Pancreas (tissue), 10 donors: ENCODE results near the gene DRAXIN. TPM values are rescaled to one million over a fixed set of nuclear protein-coding genes. Genes with fewer than 3 reads are reported as not detected.
A peak's percentile ranks its signal among the peaks of the same experiment; 100 is the strongest.

Source experiments
- ATAC-seq, 4 donors: fragments of 200-7000 bp; cut with Tn5 transposase; one replicate each; pipeline versions ENCODE4 v1.8.0 to v1.9.1; 2020; ENCODE audit warnings: mild to moderate bottlenecking in 4 of 4, moderate library complexity in 4 of 4
- DNase-seq, 6 donors: peaks; one replicate each; pipeline ENCODE4 v3.0.0-alpha.2; 2020
- FAIRE-seq: peaks from 2 replicates; lab custom pipeline; 2012; peaks lifted over from hg19 to GRCh38; lab: Jason Lieb, UNC
- H3K27ac ChIP-seq, 4 donors: fragments of 200-600 bp; sonication (generic); 1 replicate in 3 of 4; 2 replicates in 1 of 4; pipeline versions ENCODE4 v1.5.0 to v1.8.0; 2020
- H3K27me3 ChIP-seq, 4 donors: fragments of 200-600 bp; one replicate each; pipeline ENCODE4 v1.8.0; 2021
- H3K36me3 ChIP-seq, 3 donors: fragments of 200-600 bp; sonication (generic) in 1 of 3; one replicate each; pipeline versions ENCODE4 v1.5.0 to v1.8.0; 2020 to 2021
- H3K4me1 ChIP-seq, 3 donors: fragments of 200-600 bp; one replicate each; pipeline ENCODE4 v1.8.0; 2021
- H3K4me3 ChIP-seq, 4 donors: fragments of 200-600 bp; sonication (generic) in 2 of 4; one replicate each; pipeline versions ENCODE4 v1.5.0 to v1.8.0; 2020 to 2021
- H3K9me3 ChIP-seq, 4 donors: fragments of 200-600 bp; one replicate each; pipeline ENCODE4 v1.8.0; 2021
- CTCF ChIP-seq, 4 donors: fragments of 200-600 bp; sonication (generic) in 3 of 4; IDR thresholded peaks; one replicate each; pipeline versions ENCODE4 v1.5.0 to v1.8.0; 2021; ENCODE audit warnings: antibody characterized with exemption in 4 of 4
- WGBS, 2 donors: extraction: QIAGEN DNeasy Blood & Tissue Kit; methylation state at CpG; one replicate each; pipeline ENCODE4 v1.1.7; 2013; 5-methylcytosine and 5-hydroxymethylcytosine counted together
- intact Hi-C, 3 donors: fragments of 100-400 bp; cut with DNase I; formaldehyde crosslinking; loops; one replicate each; pipeline versions ENCODE4 v1.11.1 to v1.14.2; 2022
- polyA plus RNA-seq, 2 donors: library from polyadenylated mRNA; stranded (reverse); fragments of 200-250 nt; gene quantifications; one replicate each; pipeline ENCODE4 v1.2.3, GENCODE V29; 2013
- total RNA-seq, 6 donors: library from RNA; stranded (reverse); fragmentation: NEBNext Ultra II Directional in 4 of 6; extraction: Animal tissue kit (Norgen Biotek cat#: 25700) in 4 of 6; gene quantifications; one replicate each; pipeline versions ENCODE4 v1.2.1 to v1.2.4, GENCODE V29; 2021 to 2023
- donor health status: healthy with polysubstance abuse.
- donor health status: DM: no; HTN: no; CAD: no; lungs with moderate emphysema.
- donor health status: DM: no; HTN: no; CAD: no.
- donor health status: control.
- donor health status: control.
- donor health status: Bipolar disorder and iron deficiency.
- donor health status: DM: yes; HTN: yes; CAD: no.
- donor health status: DM: no; HTN: no; CAD: no.
- donor health status: DM: no; HTN: no; CAD: no.
- donor health status: DM: yes; HTN: yes; CAD: no.

Gene DRAXIN
- total and polyA plus RNA-seq, 8 donors: under 0.01 to 0.09 (median 0.03) TPM; not detected in 1

GRCh38 chr1:11645270-11645669, 46.2 kb upstream of the DRAXIN start:
- Histone ChIP-seq H3K36me3 (no peaks in the 10 kb centered on the region), H3K4me1 (peaks cover 5 to 17% (median 6%) of the 10 kb centered on the region in 3 donors), H3K27me3 (no peaks in the 10 kb centered on the region), H3K9me3 (no peaks in the 10 kb centered on the region), H3K27ac (no peak overlapping the region), H3K4me3 (no peak overlapping the region)
- DNase-seq (no peak), ATAC-seq (no peak), FAIRE-seq (no peak)
- no peak for TF ChIP-seq CTCF (IDR thresholded peaks at IDR 0.05)
- WGBS, 2 donors: 95 to 96% methylated on average over 5 of the region's 5 CpGs
- intact Hi-C loops: loop anchor here in 2 of 3 donors (10.0 kb wide), 4 partner anchors 310 to 610 kb away; no protein-coding TSS in a partner anchor

GRCh38 chr1:11645670-11646265, 45.7 kb upstream of the DRAXIN start:
- peaks cover 5 to 17% (median 6%) of the 10 kb centered on the region in 3 donors for H3K4me1 ChIP-seq
- H3K4me3 ChIP-seq: no peak overlapping the region
- H3K36me3 ChIP-seq: no peaks in the 10 kb centered on the region
- TF ChIP-seq CTCF (IDR thresholded peaks at IDR 0.05): peak; percentile 54 to 72 (median 62)
- no peak overlapping the region for H3K27ac ChIP-seq
- no peaks in the 10 kb centered on the region for H3K9me3 ChIP-seq
- WGBS, 2 donors: 37 to 44% methylated on average over 8 of the region's 8 CpGs
- DNase-seq (peak; percentile 60 to 93 (median 78)), FAIRE-seq (no peak), ATAC-seq (peak in 2 of 4 donors; percentile 32 to 37)
- intact Hi-C loops: loop anchor here in 2 of 3 donors (10.0 kb wide), 4 partner anchors 311 to 611 kb away; no protein-coding TSS in a partner anchor
- no peaks in the 10 kb centered on the region for H3K27me3 ChIP-seq

GRCh38 chr1:11646317-11646716, 45.2 kb upstream of the DRAXIN start:
- Histone ChIP-seq H3K9me3 (no peaks in the 10 kb centered on the region), H3K36me3 (no peaks in the 10 kb centered on the region), H3K27ac (no peak overlapping the region), H3K4me3 (no peak overlapping the region), H3K4me1 (peaks cover 5 to 23% (median 11%) of the 10 kb centered on the region in 3 donors), H3K27me3 (no peaks in the 10 kb centered on the region)
- peak in 1 of 6 donors; percentile 60 for DNase-seq
- no peak for FAIRE-seq
- 87 to 94% methylated on average over 8 to 9 of the region's 9 CpGs for WGBS, 2 donors
- no peak for ATAC-seq
- intact Hi-C loops: loop anchor here in 2 of 3 donors (10.0 kb wide), 4 partner anchors 312 to 612 kb away; no protein-coding TSS in a partner anchor
- TF ChIP-seq CTCF (IDR thresholded peaks at IDR 0.05): no peak

GRCh38 chr1:11647333-11647732, 44.2 kb upstream of the DRAXIN start:
- Histone ChIP-seq H3K27ac (no peak overlapping the region), H3K36me3 (no peaks in the 10 kb centered on the region), H3K9me3 (no peaks in the 10 kb centered on the region), H3K4me3 (no peak overlapping the region), H3K27me3 (no peaks in the 10 kb centered on the region), H3K4me1 (peaks cover 5 to 24% (median 17%) of the 10 kb centered on the region in 3 donors)
- no peak for TF ChIP-seq CTCF (IDR thresholded peaks at IDR 0.05)
- ATAC-seq: no peak
- 83% methylated on average over 7 of the region's 7 CpGs for WGBS, 2 donors
- no peak for FAIRE-seq
- intact Hi-C loops: loop anchor here in 2 of 3 donors (10.0 kb wide), 4 partner anchors 313 to 613 kb away; no protein-coding TSS in a partner anchor
- DNase-seq: peak in 1 of 6 donors; percentile 57

GRCh38 chr1:11648039-11648438, 43.5 kb upstream of the DRAXIN start:
- no peak for TF ChIP-seq CTCF (IDR thresholded peaks at IDR 0.05)

More at GRCh38 chr1:11648039-11648438, 43.5 kb upstream of the DRAXIN start:
- Histone ChIP-seq H3K4me1 (peaks cover 5 to 27% (median 20%) of the 10 kb centered on the region in 3 donors), H3K27ac (no peak overlapping the region), H3K9me3 (no peaks in the 10 kb centered on the region), H3K36me3 (no peaks in the 10 kb centered on the region), H3K4me3 (no peak overlapping the region), H3K27me3 (no peaks in the 10 kb centered on the region)
- WGBS, 2 donors: 41 to 51% methylated on average over 6 of the region's 6 CpGs
- no peak for FAIRE-seq
- peak in 2 of 6 donors; percentile 53 to 70 for DNase-seq
- no peak for ATAC-seq
- intact Hi-C loops: loop anchor here in 2 of 3 donors (10.0 kb wide), 4 partner anchors 313 to 613 kb away; no protein-coding TSS in a partner anchor
